Loucy (cell line): ENCODE results near the gene CLSTN2.

Source experiments
- EZH2phosphoT487 ChIP-seq: fragments of 200-600 bp; IDR thresholded peaks from 2 replicates; pipeline ENCODE4 v1.6.1; 2018; ENCODE audit warnings: antibody characterized with exemption, mild to moderate bottlenecking, moderate library complexity, borderline replicate concordance
- TF ChIP-seq, protein P1 (sequence below): fragments of 200-600 bp; sonication (generic); conservative IDR thresholded peaks from 2 replicates; pipeline ENCODE4 v1.5.1; 2014; ENCODE audit warnings: mild to moderate bottlenecking, antibody characterized with exemption, low read length

DNA sequence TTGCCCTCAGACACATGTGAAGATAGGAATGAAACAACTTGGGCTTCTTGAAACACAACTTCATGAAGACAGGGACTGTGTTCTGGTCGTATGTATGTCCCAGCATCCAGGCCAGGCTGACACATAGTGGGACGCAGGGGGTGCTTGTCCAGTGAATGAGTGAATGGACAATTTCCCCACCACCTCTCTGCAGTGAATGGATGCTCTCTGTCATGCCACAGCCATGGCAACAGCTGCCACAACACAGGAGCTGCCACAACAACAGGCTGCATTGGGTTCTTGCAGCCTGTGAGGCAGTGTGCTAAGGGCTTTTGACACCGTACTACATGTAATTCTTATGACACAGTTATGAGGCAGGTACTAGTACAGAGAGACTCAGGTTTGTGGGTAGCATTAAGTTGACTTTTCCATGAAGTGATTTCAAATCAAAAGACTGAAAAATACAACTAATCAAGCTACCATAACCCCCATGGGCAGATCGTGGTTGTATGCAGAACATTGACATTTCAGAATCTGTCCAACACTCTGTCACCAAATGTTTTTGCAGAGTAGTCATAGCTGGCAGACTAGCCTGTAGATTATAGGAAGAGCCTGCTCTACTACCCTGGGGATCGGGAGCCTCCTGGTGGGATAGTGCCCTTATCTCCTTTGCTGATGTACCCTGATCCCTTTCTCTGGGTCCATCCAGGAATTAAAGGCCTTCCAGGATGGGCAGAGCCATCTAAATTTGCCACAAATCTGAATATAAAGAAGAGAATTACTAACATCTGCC is 40.8 kb downstream of the CLSTN2 start:
- TF ChIP-seq, protein P1, sequence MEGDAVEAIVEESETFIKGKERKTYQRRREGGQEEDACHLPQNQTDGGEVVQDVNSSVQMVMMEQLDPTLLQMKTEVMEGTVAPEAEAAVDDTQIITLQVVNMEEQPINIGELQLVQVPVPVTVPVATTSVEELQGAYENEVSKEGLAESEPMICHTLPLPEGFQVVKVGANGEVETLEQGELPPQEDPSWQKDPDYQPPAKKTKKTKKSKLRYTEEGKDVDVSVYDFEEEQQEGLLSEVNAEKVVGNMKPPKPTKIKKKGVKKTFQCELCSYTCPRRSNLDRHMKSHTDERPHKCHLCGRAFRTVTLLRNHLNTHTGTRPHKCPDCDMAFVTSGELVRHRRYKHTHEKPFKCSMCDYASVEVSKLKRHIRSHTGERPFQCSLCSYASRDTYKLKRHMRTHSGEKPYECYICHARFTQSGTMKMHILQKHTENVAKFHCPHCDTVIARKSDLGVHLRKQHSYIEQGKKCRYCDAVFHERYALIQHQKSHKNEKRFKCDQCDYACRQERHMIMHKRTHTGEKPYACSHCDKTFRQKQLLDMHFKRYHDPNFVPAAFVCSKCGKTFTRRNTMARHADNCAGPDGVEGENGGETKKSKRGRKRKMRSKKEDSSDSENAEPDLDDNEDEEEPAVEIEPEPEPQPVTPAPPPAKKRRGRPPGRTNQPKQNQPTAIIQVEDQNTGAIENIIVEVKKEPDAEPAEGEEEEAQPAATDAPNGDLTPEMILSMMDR: no peak
- no peak for TF ChIP-seq EZH2phosphoT487
